ENCODE data around the gene PADI4. TPM values are rescaled to one million over a fixed set of nuclear protein-coding genes. Genes with fewer than 3 reads are reported as not detected.

The PADI4 gene
- total RNA-seq, 1 experiment from 2014 or later: 0.26 TPM

Small RNA genes within 50 kb of the gene (microRNA-seq; reads per million reads assigned to microRNA genes)
- not detected for gene MIR3972 (ENCODE audit: borderline number of aligned reads)

Other genes starting within 250 kb of the PADI4 start
- 3.8 to 5.1 TPM (median 4.4 TPM) in 3 replicates for gene PADI2, start 188.7 kb upstream of the PADI4 start, total RNA-seq (2021)
- gene PADI1, start 103.1 kb upstream of the PADI4 start, total RNA-seq (2021): 0.15 to 0.57 TPM (median 0.18 TPM) in 3 replicates
- gene PADI3, start 59.1 kb upstream of the PADI4 start, total RNA-seq (2021): 0.61 to 2.0 TPM (median 1.9 TPM) in 3 replicates
- not detected in 3 replicates for gene PADI6, start 64.0 kb downstream of the PADI4 start, total RNA-seq (2021)
- gene RCC2, start 131.5 kb downstream of the PADI4 start, total RNA-seq (2021): 377 to 407 TPM (median 395 TPM) in 3 replicates
- gene ARHGEF10L, start 231.5 kb downstream of the PADI4 start, total RNA-seq (2021): 32.4 to 34.6 TPM (median 34.4 TPM) in 3 replicates